ENCODE data around the gene KPNA2. TPM values are rescaled to one million over a fixed set of nuclear protein-coding genes. Genes with fewer than 3 reads are reported as not detected.
"Not testable (repeated sequence)": the region's sequence is repeated elsewhere in the genome, so short reads cannot be mapped to it uniquely, and the experiment has no call there.

The KPNA2 gene
- total RNA-seq, 2 donors from 2014 or later = 43.2 to 143 TPM

GRCh38 chr17:68016838-68017237 lies 18.7 kb upstream of the KPNA2 start:
- Histone ChIP-seq H3K4me3 (no peak overlapping the region), H3K4me1 (no peaks in the 10 kb centered on the region), H3K36me3 (no peaks in the 10 kb centered on the region), H3K27ac (no peak overlapping the region), H3K9ac (ENCODE audit: low read depth in 2 of 2, low read length in 2 of 2) (no peak overlapping the region), H3K27me3 (no peaks in the 10 kb centered on the region), H3K9me3 (no peaks in the 10 kb centered on the region)
- DNase-seq = no peak
- intact Hi-C loops (cut with DNase I) = loop anchor here (10.0 kb wide), 1 partner anchor 52 kb away; no protein-coding TSS in a partner anchor
- no peak for TF ChIP-seq CTCF (IDR thresholded peaks at IDR 0.05)

- not testable (repeated sequence) for H3K27ac ChIP-seq; H3K9ac ChIP-seq (ENCODE audit: low read depth in 2 of 2, low read length in 2 of 2); DNase-seq; H3K27me3 ChIP-seq; H3K9me3 ChIP-seq; H3K36me3 ChIP-seq; H3K4me3 ChIP-seq; H3K4me1 ChIP-seq
- intact Hi-C loops (cut with DNase I) = loop anchor here (10.0 kb wide), 1 partner anchor 54 kb away; no protein-coding TSS in a partner anchor
Observed at GRCh38 chr17:68018493-68018892, 17.0 kb upstream of the KPNA2 start.

GRCh38 chr17:68019336-68019674 lies 16.2 kb upstream of the KPNA2 start:
- Histone ChIP-seq H3K36me3 (no peaks in the 10 kb centered on the region), H3K4me1 (no peaks in the 10 kb centered on the region), H3K4me3 (no peak overlapping the region), H3K27ac (no peak overlapping the region), H3K27me3 (no peaks in the 10 kb centered on the region), H3K9ac (ENCODE audit: low read depth in 2 of 2, low read length in 2 of 2) (no peak overlapping the region), H3K9me3 (no peaks in the 10 kb centered on the region)
- intact Hi-C loops (cut with DNase I) = loop anchor here (10.0 kb wide), 1 partner anchor 55 kb away; no protein-coding TSS in a partner anchor
- TF ChIP-seq CTCF (IDR thresholded peaks at IDR 0.05) = no peak
- DNase-seq = no peak

GRCh38 chr17:68019675-68020408 lies 15.7 kb upstream of the KPNA2 start:
- H3K27ac ChIP-seq = peak overlapping the region; percentile 84
- H3K36me3 ChIP-seq = no peaks in the 10 kb centered on the region
- peak overlapping the region; percentile 73 to 86 for H3K9ac ChIP-seq (ENCODE audit: low read depth in 2 of 2, low read length in 2 of 2)
- no peaks in the 10 kb centered on the region for H3K9me3 ChIP-seq
- peak; percentile 98 for DNase-seq
- peak; percentile 42 for TF ChIP-seq CTCF (IDR thresholded peaks at IDR 0.05)
- intact Hi-C loops (cut with DNase I) = loop anchor here (10.0 kb wide), 1 partner anchor 55 kb away; no protein-coding TSS in a partner anchor
- H3K4me3 ChIP-seq = peak overlapping the region; percentile 62
- no peaks in the 10 kb centered on the region for H3K27me3 ChIP-seq
- H3K4me1 ChIP-seq = no peaks in the 10 kb centered on the region

GRCh38 chr17:68020409-68020756 lies 15.2 kb upstream of the KPNA2 start:
- Histone ChIP-seq H3K9ac (ENCODE audit: low read depth in 2 of 2, low read length in 2 of 2) (peak overlapping the region; percentile 73 to 86), H3K27me3 (no peaks in the 10 kb centered on the region), H3K9me3 (no peaks in the 10 kb centered on the region), H3K4me1 (no peaks in the 10 kb centered on the region), H3K27ac (peak overlapping the region; percentile 84), H3K36me3 (no peaks in the 10 kb centered on the region), H3K4me3 (peak overlapping the region; percentile 62)
- DNase-seq = no peak
- TF ChIP-seq CTCF (IDR thresholded peaks at IDR 0.05) = no peak
- intact Hi-C loops (cut with DNase I) = no loop called here

- H3K9me3 ChIP-seq; DNase-seq; H3K27me3 ChIP-seq; intact Hi-C loops (cut with DNase I); H3K4me1 ChIP-seq; H3K36me3 ChIP-seq: not testable (repeated sequence)
- Histone ChIP-seq H3K4me3 (peak overlapping the region; percentile 62), H3K9ac (ENCODE audit: low read depth in 2 of 2, low read length in 2 of 2) (peak overlapping the region; percentile 73 to 86), H3K27ac (peak overlapping the region; percentile 84)
Observed at GRCh38 chr17:68020791-68021190, 14.7 kb upstream of the KPNA2 start.
